Activated naive CD4-positive, alpha-beta T cell treated with anti-CD3 and anti-CD28 coated beads, Interleukin-2, amount 50 U/mL, for 72 hours (primary cell): Measurements from ENCODE around the gene PIP5K1B. TPM values are rescaled to one million over a fixed set of nuclear protein-coding genes. Genes with fewer than 3 reads are reported as not detected.

Experiments used
- ATAC-seq, 2 donors: fragments of 150-1000 bp; cut with Tn5 transposase; 2 replicates each; pipeline ENCODE4 v1.10.0; 2021; ENCODE audit warnings: mild to moderate bottlenecking in 2 of 2, moderate library complexity in 2 of 2
- DNase-seq, 2 donors: peaks; one replicate each; pipeline ENCODE4 v3.0.0; 2021 to 2022; ENCODE audit warnings: low spot score in 2 of 2
- H3K27ac Mint-ChIP-seq, 2 donors: one replicate each; pipeline ENCODE4 v1.8.0; 2022; ENCODE audit warnings: mild to moderate bottlenecking in 2 of 2, mixed read lengths in 2 of 2
- H3K36me3 Mint-ChIP-seq, 2 donors: one replicate each; pipeline ENCODE4 v1.8.0; 2022; ENCODE audit warnings: mixed read lengths in 2 of 2
- H3K9me3 Mint-ChIP-seq, 2 donors: one replicate each; pipeline ENCODE4 v1.8.0; 2022; ENCODE audit warnings: mixed read lengths in 2 of 2
- total RNA-seq, 2 donors: library from RNA; stranded (reverse); gene quantifications; one replicate each; pipeline ENCODE4 v1.2.3, GENCODE V29; 2022

PIP5K1B gene
- total RNA-seq, 2 donors from 2014 or later, result 0.55 to 2.1 TPM

DNA sequence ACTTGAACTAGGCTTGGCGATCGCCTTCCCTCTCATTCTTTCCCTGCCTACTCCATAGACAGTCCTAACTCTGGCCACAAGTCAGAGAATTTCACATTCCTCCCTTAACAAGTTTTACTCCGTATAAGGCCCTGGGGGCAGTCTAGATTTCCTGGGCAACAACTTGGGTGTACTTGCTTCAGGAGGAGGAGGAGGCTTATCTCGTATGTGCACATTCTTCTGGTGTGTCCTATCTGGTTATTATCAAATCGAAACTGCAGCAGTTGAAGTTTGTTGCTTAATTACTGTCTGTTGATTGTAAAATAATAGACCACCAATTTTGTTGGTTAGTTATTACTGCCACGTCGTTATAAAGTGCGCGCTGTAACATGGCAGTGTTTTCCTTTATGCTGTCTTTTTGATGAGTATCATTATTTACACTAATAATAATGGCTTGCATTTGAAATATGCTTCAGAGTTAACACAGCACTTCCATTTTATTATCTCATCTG lies 42.0 kb downstream of the PIP5K1B start:
- no peaks in the 10 kb centered on the region for H3K36me3 Mint-ChIP-seq
- no peak for ATAC-seq
- no peaks in the 10 kb centered on the region for H3K9me3 Mint-ChIP-seq
- H3K27ac Mint-ChIP-seq, result no peak overlapping the region
- DNase-seq, result no peak

DNA sequence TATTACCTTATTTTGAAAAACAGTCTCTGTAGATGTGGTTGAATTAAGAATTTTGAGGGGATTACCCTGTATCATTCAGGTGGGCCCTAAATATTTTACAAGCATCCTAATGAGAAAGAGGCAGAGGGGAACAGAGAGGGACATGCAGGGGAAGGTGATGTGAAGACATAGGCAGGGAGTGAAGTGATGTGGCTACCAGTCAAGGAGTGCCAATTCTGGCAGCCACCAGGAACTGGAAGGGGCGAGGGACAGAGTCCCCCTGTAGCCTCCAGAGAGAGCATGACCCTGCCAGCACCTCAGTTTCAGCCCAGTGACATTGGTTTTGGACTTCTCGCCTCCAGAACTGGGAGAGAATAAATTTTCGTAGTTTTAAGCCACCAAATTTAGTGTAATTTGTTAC lies 44.1 kb downstream of the PIP5K1B start:
- H3K36me3 Mint-ChIP-seq, result no peaks in the 10 kb centered on the region
- no peaks in the 10 kb centered on the region for H3K9me3 Mint-ChIP-seq
- no peak overlapping the region for H3K27ac Mint-ChIP-seq
- no peak for DNase-seq
- ATAC-seq, result no peak

DNA sequence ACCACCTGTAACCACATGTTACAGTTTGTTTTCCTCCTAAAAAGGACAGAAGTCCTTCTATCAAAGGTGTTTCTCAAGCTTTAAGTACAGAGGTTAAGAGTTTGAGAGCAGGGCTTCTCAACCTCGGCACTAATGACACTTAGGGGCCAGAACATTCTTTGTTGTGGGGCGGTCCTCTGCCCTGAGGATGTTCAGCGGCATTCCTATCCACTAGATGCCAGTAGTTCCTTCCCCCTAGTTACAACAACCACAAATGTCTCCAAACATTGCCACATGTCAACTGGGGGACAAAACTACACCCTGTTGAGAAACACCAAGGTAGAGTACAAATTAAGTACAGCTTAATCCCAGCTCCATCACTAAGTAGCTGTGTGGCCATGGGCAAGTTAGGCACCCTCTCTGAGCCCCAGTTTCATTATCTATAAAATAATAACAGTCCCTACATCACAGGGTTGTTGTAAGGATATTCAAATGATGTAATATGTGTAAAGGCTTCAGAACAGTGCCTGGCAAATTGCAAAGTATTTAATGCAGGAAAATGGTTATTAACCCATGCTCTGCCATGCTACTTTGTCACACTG lies 44.6 kb downstream of the PIP5K1B start:
- ATAC-seq (no peak), DNase-seq (no peak)
- no peaks in the 10 kb centered on the region for H3K9me3 Mint-ChIP-seq
- no peaks in the 10 kb centered on the region for H3K36me3 Mint-ChIP-seq
- no peak overlapping the region for H3K27ac Mint-ChIP-seq

DNA sequence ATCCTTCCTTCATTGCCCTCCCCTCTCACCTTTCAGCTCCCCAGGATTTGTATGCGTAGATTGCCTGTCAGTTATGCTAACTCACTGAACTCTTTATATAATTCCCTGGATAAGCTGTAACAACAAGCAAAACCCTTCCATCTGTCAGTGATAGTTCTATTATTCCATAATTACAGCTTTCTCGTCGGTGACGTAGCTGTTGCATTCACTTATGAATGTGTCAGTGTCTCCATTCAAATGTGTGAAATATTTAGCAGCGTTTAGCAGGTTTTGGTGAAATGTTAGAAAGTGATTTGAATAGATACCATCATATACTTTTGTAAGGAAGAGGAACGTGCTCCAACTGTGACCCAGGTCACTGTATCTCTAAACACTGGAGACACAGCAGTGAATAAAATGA lies 45.2 kb downstream of the PIP5K1B start:
- H3K9me3 Mint-ChIP-seq, result no peaks in the 10 kb centered on the region
- no peak for DNase-seq
- H3K27ac Mint-ChIP-seq, result no peak overlapping the region
- H3K36me3 Mint-ChIP-seq, result no peaks in the 10 kb centered on the region
- no peak for ATAC-seq

DNA sequence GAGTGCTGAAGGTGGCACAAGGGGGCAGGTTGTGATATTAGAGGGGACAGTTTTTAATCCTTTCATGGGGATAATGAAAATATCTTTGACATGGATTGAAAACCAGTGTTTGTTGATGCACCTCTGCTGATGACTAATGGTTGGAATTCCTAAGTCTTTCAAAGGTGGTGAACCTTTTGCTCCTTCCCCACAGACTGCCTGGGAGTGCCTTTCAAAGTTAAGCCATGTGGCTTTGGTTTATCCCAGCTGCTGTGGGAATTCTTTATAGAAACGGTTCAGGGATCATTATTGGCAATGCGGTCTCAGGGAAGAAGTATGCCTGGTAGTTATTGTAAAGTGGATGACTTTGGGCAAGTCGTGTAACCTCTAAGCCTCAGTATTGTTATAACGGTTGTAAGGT lies 45.7 kb downstream of the PIP5K1B start:
- Mint-ChIP-seq H3K9me3 (no peaks in the 10 kb centered on the region), H3K27ac (no peak overlapping the region), H3K36me3 (no peaks in the 10 kb centered on the region)
- no peak for ATAC-seq
- DNase-seq, result no peak

DNA sequence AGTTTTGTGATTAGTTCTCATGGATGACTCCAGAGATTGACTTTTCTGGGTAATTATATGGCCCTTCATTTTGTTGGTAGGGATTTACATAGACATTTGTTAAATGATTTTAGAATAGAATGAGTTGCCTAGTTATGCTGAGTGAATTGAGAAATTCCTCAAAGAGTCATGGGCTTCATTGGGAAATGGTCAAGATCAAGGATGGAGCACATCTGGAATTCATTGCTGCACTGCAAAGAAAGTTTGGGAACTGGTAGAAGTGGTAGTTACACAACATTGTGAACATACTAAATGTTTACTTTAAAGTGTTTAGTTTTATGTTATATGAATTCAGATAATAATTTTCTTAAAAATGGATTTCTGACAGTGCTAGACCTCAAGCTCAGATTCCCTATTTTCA lies 46.5 kb downstream of the PIP5K1B start:
- no peak for ATAC-seq
- Mint-ChIP-seq H3K27ac (no peak overlapping the region), H3K9me3 (no peaks in the 10 kb centered on the region), H3K36me3 (no peaks in the 10 kb centered on the region)
- DNase-seq, result no peak

DNA sequence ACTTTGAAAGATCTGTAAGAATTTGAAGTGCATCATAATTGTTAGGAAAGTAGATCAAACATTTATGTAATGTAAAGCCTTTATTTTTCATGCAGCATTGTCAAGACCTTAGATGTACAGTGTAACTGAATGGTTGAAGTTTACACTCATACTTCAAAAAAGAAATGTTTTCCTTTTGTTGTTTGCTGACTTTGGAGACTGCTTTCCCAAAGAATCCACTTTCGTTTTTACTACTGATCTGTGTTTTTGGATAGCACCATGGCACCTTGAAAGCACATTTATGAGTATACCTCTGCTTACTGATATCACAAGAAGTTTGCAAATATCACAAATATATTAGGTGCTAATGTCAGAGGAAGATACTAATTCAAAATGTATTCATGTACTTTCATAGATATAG lies 50.0 kb downstream of the PIP5K1B start:
- ATAC-seq (no peak), DNase-seq (no peak)
- Mint-ChIP-seq H3K27ac (no peak overlapping the region), H3K9me3 (peaks cover 11 to 13% of the 10 kb centered on the region in 2 donors), H3K36me3 (peaks cover 6 to 14% of the 10 kb centered on the region in 2 donors)

DNA sequence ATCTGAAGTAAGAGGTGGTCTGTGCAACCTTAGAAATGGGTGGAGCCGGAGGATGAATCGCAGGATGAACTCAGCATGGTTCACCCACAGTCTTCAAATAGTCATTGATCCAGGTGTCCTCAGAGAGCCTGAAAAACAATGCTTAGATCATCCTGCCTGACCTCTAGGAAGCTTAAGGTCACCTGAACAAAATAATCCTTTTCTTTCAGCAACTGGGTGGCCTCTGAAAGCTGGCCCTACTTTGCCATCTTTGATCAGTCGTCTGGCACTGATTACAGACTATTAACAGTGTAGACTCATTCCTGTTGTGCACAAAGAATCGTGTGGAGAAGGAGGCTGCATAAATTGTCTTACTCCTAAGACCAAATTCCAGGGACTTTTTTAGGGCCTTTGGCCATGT lies 50.7 kb downstream of the PIP5K1B start:
- DNase-seq (no peak), ATAC-seq (no peak)
- no peak overlapping the region for H3K27ac Mint-ChIP-seq
- peaks cover 11 to 13% of the 10 kb centered on the region in 2 donors for H3K9me3 Mint-ChIP-seq
- H3K36me3 Mint-ChIP-seq, result peaks cover 6 to 14% of the 10 kb centered on the region in 2 donors

DNA sequence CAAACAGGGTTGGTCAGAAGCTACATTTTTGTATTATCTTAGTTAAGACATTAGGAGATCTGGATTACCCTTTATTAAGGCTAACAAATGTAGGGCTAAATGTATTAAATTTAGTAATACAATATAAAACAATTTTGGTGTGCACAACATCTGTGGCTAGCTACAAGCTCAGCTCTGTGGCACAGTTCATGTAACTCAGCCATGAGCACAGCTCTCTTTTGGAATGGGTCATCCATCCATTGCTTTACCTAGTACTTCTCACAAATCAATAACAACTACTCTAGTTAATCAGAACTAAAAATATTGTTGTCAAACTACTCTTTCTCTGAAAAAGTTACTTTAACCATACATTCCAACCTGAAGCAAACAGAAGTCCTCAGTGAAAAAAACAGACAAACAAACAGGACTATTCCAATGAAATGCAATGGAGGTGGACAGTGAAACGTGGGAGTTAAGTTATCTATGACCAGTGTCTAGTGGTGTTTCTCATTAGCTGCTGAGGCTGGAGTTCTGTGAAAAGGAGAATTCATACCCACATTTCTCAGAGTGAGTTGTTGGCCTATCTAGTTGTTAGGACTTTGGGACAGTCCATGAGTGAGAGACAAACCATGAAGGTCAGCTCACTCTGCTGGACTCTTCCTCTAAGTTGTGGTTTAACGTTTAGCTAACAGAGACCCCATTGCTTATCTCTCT lies 55.1 kb downstream of the PIP5K1B start:
- Mint-ChIP-seq H3K27ac (no peak overlapping the region), H3K36me3 (peaks cover 6 to 14% of the 10 kb centered on the region in 2 donors), H3K9me3 (peaks cover 11 to 13% of the 10 kb centered on the region in 2 donors)
- DNase-seq (no peak), ATAC-seq (no peak)

DNA sequence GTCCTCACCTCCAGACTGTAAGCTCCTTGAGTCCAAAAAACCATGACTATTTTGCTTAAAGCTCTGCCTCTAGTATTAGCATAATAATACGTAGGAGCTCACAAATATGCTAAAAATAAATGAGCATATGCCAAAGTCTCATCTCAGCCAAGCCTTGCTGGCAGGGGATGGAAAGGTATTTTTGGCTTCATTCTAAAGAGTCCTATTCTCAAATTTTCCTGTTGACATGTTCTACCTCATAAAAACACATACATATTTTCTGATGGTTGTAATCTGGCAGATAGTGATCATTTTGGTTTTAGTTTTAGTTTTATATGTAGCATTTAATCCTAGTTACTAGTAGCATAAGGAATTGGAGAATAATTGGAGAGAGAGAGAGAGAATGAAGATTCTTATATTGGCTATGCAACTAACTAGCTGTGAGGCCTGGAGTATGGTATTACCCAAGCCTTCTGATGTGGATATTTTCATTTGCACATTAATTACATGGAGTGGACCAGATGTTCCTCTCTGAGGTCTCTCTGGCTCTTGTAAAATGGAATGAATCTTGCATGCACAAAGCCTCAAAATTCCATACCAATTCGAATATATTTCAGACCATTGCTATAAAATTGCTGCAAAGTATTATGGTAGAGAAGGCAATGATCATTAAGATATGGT lies 55.8 kb downstream of the PIP5K1B start:
- peaks cover 11 to 13% of the 10 kb centered on the region in 2 donors for H3K9me3 Mint-ChIP-seq
- peaks cover 6 to 14% of the 10 kb centered on the region in 2 donors for H3K36me3 Mint-ChIP-seq
- ATAC-seq (no peak), DNase-seq (no peak)
- H3K27ac Mint-ChIP-seq, result no peak overlapping the region

DNA sequence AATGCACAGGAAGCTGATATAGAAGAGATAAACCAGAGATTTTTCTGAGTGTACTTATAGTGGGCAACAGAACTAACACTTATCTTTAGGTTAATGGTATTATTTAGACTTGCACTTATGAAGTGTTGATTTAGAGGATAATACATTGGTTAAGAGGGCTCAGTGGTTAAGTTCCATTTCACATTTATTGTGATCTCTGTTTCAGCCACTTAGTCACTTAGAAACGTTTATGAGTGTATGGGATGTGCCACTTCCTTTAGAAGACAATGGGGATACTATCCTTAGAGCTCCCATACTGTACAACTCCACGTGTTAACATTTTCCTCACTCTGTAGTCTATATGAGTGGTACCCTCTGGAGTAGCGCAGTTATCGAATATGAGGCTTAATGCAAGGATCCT lies 57.5 kb downstream of the PIP5K1B start:
- DNase-seq, result no peak
- Mint-ChIP-seq H3K9me3 (peaks cover 11 to 13% of the 10 kb centered on the region in 2 donors), H3K27ac (no peak overlapping the region), H3K36me3 (peaks cover 6 to 14% of the 10 kb centered on the region in 2 donors)
- ATAC-seq, result no peak

DNA sequence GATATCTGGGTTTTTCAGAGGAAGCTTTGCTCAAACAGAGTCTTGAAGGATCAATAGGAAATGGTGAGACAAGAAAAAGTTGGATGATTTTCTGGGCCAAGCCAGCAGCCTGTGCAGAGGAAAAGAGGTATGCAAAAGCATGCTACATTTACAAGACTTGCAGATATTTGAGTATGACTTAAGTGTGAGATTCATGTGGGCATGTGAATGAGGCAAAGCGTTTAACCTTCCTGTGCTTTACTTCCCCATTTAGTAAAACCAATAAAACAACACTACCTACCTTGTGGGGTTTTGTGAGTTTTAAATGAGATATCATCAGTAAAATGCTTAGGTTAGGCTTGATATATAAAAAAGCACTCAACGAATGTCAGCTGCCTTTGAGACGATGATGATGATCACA lies 58.1 kb downstream of the PIP5K1B start:
- DNase-seq, result no peak
- peaks cover 8 to 9% of the 10 kb centered on the region in 2 donors for H3K9me3 Mint-ChIP-seq
- ATAC-seq, result no peak
- peaks cover 2 to 11% of the 10 kb centered on the region in 2 donors for H3K36me3 Mint-ChIP-seq
- H3K27ac Mint-ChIP-seq, result no peak overlapping the region

DNA sequence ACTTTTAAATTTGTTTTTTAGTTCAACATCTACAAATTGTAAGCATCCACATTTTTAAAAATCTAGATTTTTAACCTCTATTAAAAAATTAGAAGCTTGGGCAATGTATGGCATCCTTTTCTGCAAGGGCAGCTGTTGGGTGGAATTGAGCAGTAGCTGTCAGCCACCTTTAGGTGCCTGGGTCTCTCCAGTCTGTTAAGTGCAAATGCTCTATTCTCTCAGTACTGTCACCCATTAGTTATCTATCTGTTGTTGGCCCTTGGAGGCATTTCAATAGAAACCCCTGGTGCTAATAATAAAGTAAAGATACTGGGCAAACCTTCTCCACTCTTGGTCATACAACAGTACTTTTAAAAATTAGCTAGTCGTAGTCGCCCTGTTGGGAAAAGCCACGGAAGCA lies 63.6 kb downstream of the PIP5K1B start:
- DNase-seq (no peak), ATAC-seq (no peak)
- H3K27ac Mint-ChIP-seq, result no peak overlapping the region
- no peaks in the 10 kb centered on the region for H3K36me3 Mint-ChIP-seq
- no peaks in the 10 kb centered on the region for H3K9me3 Mint-ChIP-seq

DNA sequence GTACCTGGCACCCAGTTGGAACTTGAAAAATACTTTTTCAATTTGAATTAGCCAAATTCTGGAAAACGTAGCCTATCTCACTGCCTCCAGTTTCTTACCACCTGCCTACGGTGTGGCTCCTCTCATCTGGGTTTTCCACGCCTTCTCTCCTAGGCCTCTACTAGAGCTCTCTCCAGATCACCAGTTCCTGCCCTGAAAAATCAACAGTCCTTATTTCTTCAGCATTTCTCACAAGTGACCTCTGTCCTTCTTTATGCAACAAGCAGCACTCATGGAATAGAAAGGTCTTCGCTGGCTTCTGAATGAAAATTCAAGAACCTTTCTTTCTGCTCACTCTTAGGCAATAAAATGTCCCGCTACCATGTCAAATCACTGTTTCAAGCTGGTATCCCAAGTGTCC lies 64.8 kb downstream of the PIP5K1B start:
- ATAC-seq, result no peak
- DNase-seq, result no peak
- Mint-ChIP-seq H3K36me3 (no peaks in the 10 kb centered on the region), H3K9me3 (no peaks in the 10 kb centered on the region), H3K27ac (no peak overlapping the region)

DNA sequence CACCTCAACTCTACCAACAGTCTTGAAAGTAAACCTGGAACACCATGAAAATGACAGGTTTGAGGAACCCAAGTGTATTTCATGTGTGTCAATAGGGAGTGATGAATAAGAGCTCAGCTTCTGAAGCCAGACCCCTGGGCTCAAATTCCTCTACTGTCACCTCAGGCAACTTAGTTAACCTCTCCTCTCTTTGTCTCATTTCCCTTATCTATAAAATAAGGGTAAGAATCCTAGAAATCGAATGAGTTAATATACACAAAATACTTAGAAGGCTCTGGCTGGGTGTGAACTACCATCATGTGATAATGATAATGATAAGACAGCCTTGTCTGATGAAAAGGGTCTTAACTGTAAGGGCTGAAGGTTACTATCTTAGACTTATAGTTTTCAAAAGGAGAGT lies 66.3 kb downstream of the PIP5K1B start:
- ATAC-seq, result no peak
- no peaks in the 10 kb centered on the region for H3K36me3 Mint-ChIP-seq
- no peaks in the 10 kb centered on the region for H3K9me3 Mint-ChIP-seq
- DNase-seq, result no peak
- no peak overlapping the region for H3K27ac Mint-ChIP-seq

DNA sequence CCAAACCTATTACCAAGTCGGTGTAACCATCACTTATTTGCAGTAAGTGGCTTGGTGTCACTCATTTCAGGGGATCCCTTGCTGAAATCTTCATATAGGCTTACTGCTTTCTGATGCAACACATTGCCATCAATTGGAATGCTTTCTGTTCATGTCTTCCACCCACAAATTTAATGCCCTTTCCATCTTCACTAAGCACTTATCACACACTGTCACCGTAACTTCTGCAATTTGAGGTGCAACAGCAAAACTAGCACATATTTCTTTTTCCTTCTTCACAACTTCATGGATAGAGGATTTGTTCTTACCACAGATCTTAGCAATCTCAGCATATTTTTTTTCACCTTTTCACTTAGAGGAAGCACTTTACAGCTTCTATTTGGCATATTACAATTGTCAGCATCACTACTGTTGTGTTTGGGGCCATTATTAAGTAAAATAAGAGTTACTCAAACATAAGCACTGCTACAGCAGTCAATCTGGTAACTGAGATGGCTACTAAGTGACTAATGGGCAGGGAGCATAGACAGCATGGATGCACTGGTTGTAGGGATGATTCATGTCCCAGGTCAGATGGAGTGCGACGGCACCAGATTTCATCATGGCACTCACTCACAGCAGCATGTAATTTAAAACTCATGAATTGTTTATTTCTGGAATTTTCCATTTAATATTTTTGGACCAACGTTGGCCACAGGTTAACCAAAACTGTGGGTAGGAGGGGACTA lies 70.1 kb downstream of the PIP5K1B start:
- Mint-ChIP-seq H3K27ac (no peak overlapping the region), H3K36me3 (no peaks in the 10 kb centered on the region), H3K9me3 (no peaks in the 10 kb centered on the region)
- no peak for DNase-seq
- ATAC-seq, result no peak

DNA sequence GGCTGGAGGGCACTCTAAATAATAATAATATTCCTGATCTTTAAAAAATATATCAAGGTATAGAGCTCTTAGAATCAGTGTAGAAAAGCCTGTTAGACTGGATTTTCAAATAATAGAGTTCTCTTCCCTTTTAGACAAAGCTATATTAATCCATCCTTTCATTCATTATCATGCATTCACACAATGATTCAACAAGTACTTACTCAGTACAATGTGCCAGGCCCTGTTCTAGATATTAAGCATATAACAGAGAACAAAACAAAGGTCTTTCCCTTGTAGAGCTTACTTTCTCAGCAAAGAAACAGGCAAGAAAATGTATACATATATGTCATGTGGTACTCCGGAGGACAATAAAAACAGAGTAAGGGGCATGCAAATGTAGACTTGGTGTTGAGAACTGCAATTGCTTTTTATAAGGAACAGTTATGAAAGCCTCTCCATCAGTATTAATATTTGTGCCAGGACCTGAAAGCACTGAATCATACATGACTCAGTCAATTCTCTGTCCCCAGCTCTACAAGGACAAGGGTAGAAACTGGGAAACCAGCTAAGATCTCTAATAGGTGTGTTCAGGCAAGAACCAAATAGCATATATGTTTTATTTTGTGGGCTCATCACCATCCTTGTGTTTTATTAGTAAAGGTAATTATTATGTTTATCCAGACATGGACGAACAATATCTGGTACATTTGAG lies 72.2 kb downstream of the PIP5K1B start:
- no peak for DNase-seq
- Mint-ChIP-seq H3K36me3 (no peaks in the 10 kb centered on the region), H3K9me3 (no peaks in the 10 kb centered on the region), H3K27ac (no peak overlapping the region)
- no peak for ATAC-seq
